LoVo (cell line): ENCODE measurements around the gene CAMK2D.
A peak's percentile ranks its signal among the peaks of the same experiment; 100 is the strongest.
"Not testable (repeated sequence)": the region's sequence is repeated elsewhere in the genome, so short reads cannot be mapped to it uniquely, and the experiment has no call there.

ENCODE experiments used
- DNase-seq: peaks from one replicate; pipeline ENCODE4 v3.0.0-alpha.2; 2016; ENCODE audit warnings: low spot score

The CAMK2D gene

GRCh38 chr4:113730467-113731216, 30.9 kb downstream of the CAMK2D start:
- DNase-seq, result no peak

- no peak for DNase-seq
Observed at GRCh38 chr4:113727802-113728201, 33.7 kb downstream of the CAMK2D start.

GRCh38 chr4:113725963-113726362, 35.6 kb downstream of the CAMK2D start:
- DNase-seq, result no peak

- no peak for DNase-seq
Observed at GRCh38 chr4:113718252-113718651, 43.3 kb downstream of the CAMK2D start.

GRCh38 chr4:113711883-113712662, 49.5 kb downstream of the CAMK2D start:
- DNase-seq, result no peak

- DNase-seq, result peak; percentile 46
Observed at GRCh38 chr4:113708250-113708649, 53.3 kb downstream of the CAMK2D start.

GRCh38 chr4:113707048-113707447, 54.5 kb downstream of the CAMK2D start:
- DNase-seq, result no peak

- DNase-seq, result not testable (repeated sequence)
Observed at GRCh38 chr4:113705097-113705496, 56.4 kb downstream of the CAMK2D start.

- DNase-seq, result not testable (repeated sequence)
Observed at GRCh38 chr4:113702596-113702995, 58.9 kb downstream of the CAMK2D start.

GRCh38 chr4:113701169-113701568, 60.4 kb downstream of the CAMK2D start:
- DNase-seq, result no peak

- no peak for DNase-seq
Observed at GRCh38 chr4:113700602-113701150, 60.9 kb downstream of the CAMK2D start.

GRCh38 chr4:113699772-113700171, 61.8 kb downstream of the CAMK2D start:
- DNase-seq, result no peak

GRCh38 chr4:113697429-113697828, 64.1 kb downstream of the CAMK2D start:
- no peak for DNase-seq

- peak; percentile 35 for DNase-seq
Observed at GRCh38 chr4:113695328-113696169, 66.0 kb downstream of the CAMK2D start.

- DNase-seq, result no peak
Observed at GRCh38 chr4:113694008-113694407, 67.5 kb downstream of the CAMK2D start.

- DNase-seq, result peak; percentile 24
Observed at GRCh38 chr4:113692809-113693411, 68.6 kb downstream of the CAMK2D start.

- no peak for DNase-seq
Observed at GRCh38 chr4:113691676-113692075, 69.9 kb downstream of the CAMK2D start.

- DNase-seq, result no peak
Observed at GRCh38 chr4:113689394-113689793, 72.1 kb downstream of the CAMK2D start.

- DNase-seq, result no peak
Observed at GRCh38 chr4:113687067-113687718, 74.3 kb downstream of the CAMK2D start.

- not testable (repeated sequence) for DNase-seq
Observed at GRCh38 chr4:113685157-113685556, 76.4 kb downstream of the CAMK2D start.

GRCh38 chr4:113684534-113685091, 76.9 kb downstream of the CAMK2D start:
- DNase-seq, result no peak
